NCI-H1417 treated with DMSO at 0.1 percent for 48 hours (cell line): Measurements from ENCODE around the gene SLC4A4.
"Not testable (repeated sequence)": the region's sequence is repeated elsewhere in the genome, so short reads cannot be mapped to it uniquely, and the experiment has no call there.

Experiments used
- DNase-seq: peaks from one replicate; lab custom pipeline; 2025; lab: John Stamatoyannopoulos, UW

Gene SLC4A4

GRCh38 chr4:71408961-71409360 lies 70.1 kb downstream of the SLC4A4 start:
- DNase-seq = not testable (repeated sequence)

GRCh38 chr4:71411981-71412380 lies 73.2 kb downstream of the SLC4A4 start:
- no peak for DNase-seq

- no peak for DNase-seq
These were observed 76.7 kb downstream of the SLC4A4 start for GRCh38 chr4:71415491-71415890.

GRCh38 chr4:71417150-71417549 lies 78.3 kb downstream of the SLC4A4 start:
- no peak for DNase-seq

GRCh38 chr4:71426381-71427042 lies 87.7 kb downstream of the SLC4A4 start:
- no peak for DNase-seq

- no peak for DNase-seq
These were observed 90.3 kb downstream of the SLC4A4 start for GRCh38 chr4:71429106-71429505.

GRCh38 chr4:71429962-71430361 lies 91.1 kb downstream of the SLC4A4 start:
- no peak for DNase-seq

- DNase-seq = no peak
These were observed 91.8 kb downstream of the SLC4A4 start for GRCh38 chr4:71430609-71431008.

- DNase-seq = no peak
These were observed 101.8 kb downstream of the SLC4A4 start for GRCh38 chr4:71440612-71441011.

GRCh38 chr4:71441186-71442169 lies 102.7 kb downstream of the SLC4A4 start:
- no peak for DNase-seq

- no peak for DNase-seq
These were observed 103.5 kb downstream of the SLC4A4 start for GRCh38 chr4:71442336-71442735.

GRCh38 chr4:71444395-71444794 lies 105.6 kb downstream of the SLC4A4 start:
- DNase-seq = no peak

- no peak for DNase-seq
These were observed 107.0 kb downstream of the SLC4A4 start for GRCh38 chr4:71445811-71446210.

GRCh38 chr4:71446479-71447081 lies 107.8 kb downstream of the SLC4A4 start:
- no peak for DNase-seq

GRCh38 chr4:71449040-71449439 lies 110.2 kb downstream of the SLC4A4 start:
- no peak for DNase-seq

- DNase-seq = no peak
These were observed 111.1 kb downstream of the SLC4A4 start for GRCh38 chr4:71449878-71450277.

GRCh38 chr4:71453531-71453930 lies 114.7 kb downstream of the SLC4A4 start:
- no peak for DNase-seq

- no peak for DNase-seq
These were observed 118.0 kb downstream of the SLC4A4 start for GRCh38 chr4:71456841-71457240.

- no peak for DNase-seq
These were observed 121.6 kb downstream of the SLC4A4 start for GRCh38 chr4:71460371-71460770.

- DNase-seq = no peak
These were observed 122.6 kb downstream of the SLC4A4 start for GRCh38 chr4:71461422-71461821.

GRCh38 chr4:71466775-71467174 lies 128.0 kb downstream of the SLC4A4 start:
- no peak for DNase-seq

GRCh38 chr4:71468116-71468710 lies 129.4 kb downstream of the SLC4A4 start:
- no peak for DNase-seq
